ENCODE measurements around the gene RPS6KA2. TPM values are rescaled to one million over a fixed set of nuclear protein-coding genes. Genes with fewer than 3 reads are reported as not detected.
A peak's percentile ranks its signal among the peaks of the same experiment; 100 is the strongest.

Gene RPS6KA2
- total RNA-seq, 1 experiment from 2014 or later: 4.1 TPM

DNA sequence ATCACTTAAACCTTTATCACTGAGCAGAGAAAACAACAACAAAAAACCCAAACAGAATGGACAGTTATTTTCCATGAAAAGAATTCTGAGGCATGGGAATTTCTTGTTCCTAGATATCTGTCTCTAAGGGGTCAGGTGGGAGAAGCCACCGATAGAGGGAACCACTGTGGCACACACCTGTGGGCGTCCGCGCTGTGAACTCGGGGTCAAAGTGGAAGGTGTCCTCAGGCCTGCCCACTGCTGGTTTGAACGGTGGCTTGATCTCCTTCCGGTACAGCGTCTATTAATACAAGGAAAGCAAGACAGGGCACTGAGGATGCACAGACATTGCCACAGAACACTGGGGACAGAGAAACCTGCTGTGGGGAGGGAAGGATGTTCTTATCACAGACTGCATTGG is 167.8 kb downstream of the RPS6KA2 start:
- no peak overlapping the region for H3K27ac ChIP-seq (ENCODE audit: low read length)
- in situ Hi-C loops (cut with HindIII; ENCODE audit: low pct_unique_long_range_greater_than_20kb, low sequenced_read_pairs) (no loop called here), intact Hi-C loops (cut with micrococcal nuclease; ENCODE audit: unreplicated experiment) (no loop called here)
- BruUV-seq (replicated peaks): no TSS peak
- ATAC-seq: no peak
- H3K4me1 ChIP-seq (ENCODE audit: control insufficient read depth, insufficient read depth, low read length): no peaks in the 10 kb centered on the region
- DNase-seq (ENCODE audit: low read depth, low spot score): no peak
- no peaks in the 10 kb centered on the region for H3K9me3 ChIP-seq (ENCODE audit: control insufficient read depth, insufficient read depth, low read depth, low read length)
- POLR2A ChIA-PET: interaction anchor here (0.5 kb wide), 1 partner anchor 274 kb away, joined by 4 read pairs; no protein-coding TSS in a partner anchor
- CTCF ChIA-PET: no interaction called here
- TF ChIP-seq, protein P1, sequence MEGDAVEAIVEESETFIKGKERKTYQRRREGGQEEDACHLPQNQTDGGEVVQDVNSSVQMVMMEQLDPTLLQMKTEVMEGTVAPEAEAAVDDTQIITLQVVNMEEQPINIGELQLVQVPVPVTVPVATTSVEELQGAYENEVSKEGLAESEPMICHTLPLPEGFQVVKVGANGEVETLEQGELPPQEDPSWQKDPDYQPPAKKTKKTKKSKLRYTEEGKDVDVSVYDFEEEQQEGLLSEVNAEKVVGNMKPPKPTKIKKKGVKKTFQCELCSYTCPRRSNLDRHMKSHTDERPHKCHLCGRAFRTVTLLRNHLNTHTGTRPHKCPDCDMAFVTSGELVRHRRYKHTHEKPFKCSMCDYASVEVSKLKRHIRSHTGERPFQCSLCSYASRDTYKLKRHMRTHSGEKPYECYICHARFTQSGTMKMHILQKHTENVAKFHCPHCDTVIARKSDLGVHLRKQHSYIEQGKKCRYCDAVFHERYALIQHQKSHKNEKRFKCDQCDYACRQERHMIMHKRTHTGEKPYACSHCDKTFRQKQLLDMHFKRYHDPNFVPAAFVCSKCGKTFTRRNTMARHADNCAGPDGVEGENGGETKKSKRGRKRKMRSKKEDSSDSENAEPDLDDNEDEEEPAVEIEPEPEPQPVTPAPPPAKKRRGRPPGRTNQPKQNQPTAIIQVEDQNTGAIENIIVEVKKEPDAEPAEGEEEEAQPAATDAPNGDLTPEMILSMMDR (IDR thresholded peaks at IDR 0.05): no peak
- no peak for TF ChIP-seq POLR2AphosphoS5 (IDR thresholded peaks at IDR 0.05; ENCODE audit: low read depth, low read length)
- TF ChIP-seq, protein P2, sequence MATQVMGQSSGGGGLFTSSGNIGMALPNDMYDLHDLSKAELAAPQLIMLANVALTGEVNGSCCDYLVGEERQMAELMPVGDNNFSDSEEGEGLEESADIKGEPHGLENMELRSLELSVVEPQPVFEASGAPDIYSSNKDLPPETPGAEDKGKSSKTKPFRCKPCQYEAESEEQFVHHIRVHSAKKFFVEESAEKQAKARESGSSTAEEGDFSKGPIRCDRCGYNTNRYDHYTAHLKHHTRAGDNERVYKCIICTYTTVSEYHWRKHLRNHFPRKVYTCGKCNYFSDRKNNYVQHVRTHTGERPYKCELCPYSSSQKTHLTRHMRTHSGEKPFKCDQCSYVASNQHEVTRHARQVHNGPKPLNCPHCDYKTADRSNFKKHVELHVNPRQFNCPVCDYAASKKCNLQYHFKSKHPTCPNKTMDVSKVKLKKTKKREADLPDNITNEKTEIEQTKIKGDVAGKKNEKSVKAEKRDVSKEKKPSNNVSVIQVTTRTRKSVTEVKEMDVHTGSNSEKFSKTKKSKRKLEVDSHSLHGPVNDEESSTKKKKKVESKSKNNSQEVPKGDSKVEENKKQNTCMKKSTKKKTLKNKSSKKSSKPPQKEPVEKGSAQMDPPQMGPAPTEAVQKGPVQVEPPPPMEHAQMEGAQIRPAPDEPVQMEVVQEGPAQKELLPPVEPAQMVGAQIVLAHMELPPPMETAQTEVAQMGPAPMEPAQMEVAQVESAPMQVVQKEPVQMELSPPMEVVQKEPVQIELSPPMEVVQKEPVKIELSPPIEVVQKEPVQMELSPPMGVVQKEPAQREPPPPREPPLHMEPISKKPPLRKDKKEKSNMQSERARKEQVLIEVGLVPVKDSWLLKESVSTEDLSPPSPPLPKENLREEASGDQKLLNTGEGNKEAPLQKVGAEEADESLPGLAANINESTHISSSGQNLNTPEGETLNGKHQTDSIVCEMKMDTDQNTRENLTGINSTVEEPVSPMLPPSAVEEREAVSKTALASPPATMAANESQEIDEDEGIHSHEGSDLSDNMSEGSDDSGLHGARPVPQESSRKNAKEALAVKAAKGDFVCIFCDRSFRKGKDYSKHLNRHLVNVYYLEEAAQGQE (IDR thresholded peaks at IDR 0.05; ENCODE audit: insufficient read depth in 1 of 2, low read depth in 2 of 2, low read length in 1 of 2): no peak
- TF ChIP-seq SIN3A (IDR thresholded peaks at IDR 0.05; ENCODE audit: borderline replicate concordance, insufficient read depth, low read depth, low read length): no peak
- TF ChIP-seq TCF7L2 (IDR thresholded peaks at IDR 0.05; ENCODE audit: low read depth, low read length): no peak
- no peak overlapping the region for H3K4me3 ChIP-seq (ENCODE audit: low read depth in 2 of 2, low read length in 2 of 2)
- H3K27me3 ChIP-seq (ENCODE audit: control insufficient read depth, insufficient read depth, low read length): no peaks in the 10 kb centered on the region
- no peaks in the 10 kb centered on the region for H3K36me3 ChIP-seq (ENCODE audit: control insufficient read depth, insufficient read depth, low read length)

DNA sequence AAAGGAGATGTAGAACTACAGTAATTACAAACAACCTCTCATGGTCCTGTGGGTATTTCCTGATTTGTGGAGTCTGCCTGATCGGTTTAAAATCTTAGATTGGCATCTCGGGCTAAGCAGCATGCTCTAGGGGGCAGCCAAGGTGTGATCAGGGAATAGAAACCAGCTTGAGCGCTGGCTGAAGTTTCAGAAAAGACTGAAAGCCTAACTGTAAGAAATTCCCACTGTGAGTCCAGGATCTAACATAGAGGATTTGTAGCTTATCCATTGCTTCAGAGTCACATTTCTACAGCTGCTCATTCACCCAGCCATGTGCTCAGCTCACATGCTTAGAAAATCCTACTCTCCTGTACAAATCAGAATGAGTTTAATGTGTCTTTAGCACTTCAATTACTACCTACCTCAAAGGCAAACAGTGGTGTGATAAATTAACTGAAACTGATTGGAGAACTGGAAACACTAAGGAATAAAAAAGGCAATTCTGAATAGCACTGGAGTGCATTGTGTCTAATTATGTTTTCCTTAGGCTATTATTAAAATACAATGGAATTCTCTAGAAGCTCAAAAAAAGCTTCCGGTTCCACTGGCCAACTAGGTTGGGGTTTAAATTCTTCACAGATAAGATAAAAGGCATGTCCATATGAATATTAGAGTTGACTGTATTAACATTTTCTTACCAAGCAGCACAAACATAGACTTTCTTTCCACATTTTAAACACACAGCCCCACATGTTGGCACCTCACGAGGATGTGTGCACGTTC is 170.5 kb downstream of the RPS6KA2 start:
- in situ Hi-C loops (cut with HindIII; ENCODE audit: low pct_unique_long_range_greater_than_20kb, low sequenced_read_pairs): no loop called here
- no peak for TF ChIP-seq SIN3A (IDR thresholded peaks at IDR 0.05; ENCODE audit: borderline replicate concordance, insufficient read depth, low read depth, low read length)
- TF ChIP-seq, protein P2 (IDR thresholded peaks at IDR 0.05; ENCODE audit: insufficient read depth in 1 of 2, low read depth in 2 of 2, low read length in 1 of 2): no peak
- TF ChIP-seq, protein P1 (IDR thresholded peaks at IDR 0.05): no peak; the same call in 1 of the 2 replicates
- intact Hi-C loops (cut with micrococcal nuclease; ENCODE audit: unreplicated experiment): no loop called here
- ChIA-PET CTCF (interaction anchor here (0.6 kb wide), 1 partner anchor 316 kb away, joined by 3 read pairs; no protein-coding TSS in a partner anchor), POLR2A (no interaction called here)
- ATAC-seq (0 out of 2 replicates have a peak, but pooled peaks have one; percentile 56), DNase-seq (ENCODE audit: low read depth, low spot score) (no peak)
- no peaks in the 10 kb centered on the region for H3K9me3 ChIP-seq (ENCODE audit: control insufficient read depth, insufficient read depth, low read depth, low read length)
- H3K27me3 ChIP-seq (ENCODE audit: control insufficient read depth, insufficient read depth, low read length): no peaks in the 10 kb centered on the region
- no TSS peak for BruUV-seq (replicated peaks)
- H3K36me3 ChIP-seq (ENCODE audit: control insufficient read depth, insufficient read depth, low read length): no peaks in the 10 kb centered on the region
- H3K4me1 ChIP-seq (ENCODE audit: control insufficient read depth, insufficient read depth, low read length): no peaks in the 10 kb centered on the region
- no peak overlapping the region for H3K4me3 ChIP-seq (ENCODE audit: low read depth in 2 of 2, low read length in 2 of 2)
- H3K27ac ChIP-seq (ENCODE audit: low read length): no peak overlapping the region

Measured in Panc1 (cell line).